Ecto neural progenitor cell (in vitro differentiated cells): ENCODE data around the gene ARF1.

Experiments used
- DNase-seq: peaks from one replicate; pipeline ENCODE4 v3.0.0-alpha.2; 2018; ENCODE audit warnings: low spot score

The ARF1 gene

DNA sequence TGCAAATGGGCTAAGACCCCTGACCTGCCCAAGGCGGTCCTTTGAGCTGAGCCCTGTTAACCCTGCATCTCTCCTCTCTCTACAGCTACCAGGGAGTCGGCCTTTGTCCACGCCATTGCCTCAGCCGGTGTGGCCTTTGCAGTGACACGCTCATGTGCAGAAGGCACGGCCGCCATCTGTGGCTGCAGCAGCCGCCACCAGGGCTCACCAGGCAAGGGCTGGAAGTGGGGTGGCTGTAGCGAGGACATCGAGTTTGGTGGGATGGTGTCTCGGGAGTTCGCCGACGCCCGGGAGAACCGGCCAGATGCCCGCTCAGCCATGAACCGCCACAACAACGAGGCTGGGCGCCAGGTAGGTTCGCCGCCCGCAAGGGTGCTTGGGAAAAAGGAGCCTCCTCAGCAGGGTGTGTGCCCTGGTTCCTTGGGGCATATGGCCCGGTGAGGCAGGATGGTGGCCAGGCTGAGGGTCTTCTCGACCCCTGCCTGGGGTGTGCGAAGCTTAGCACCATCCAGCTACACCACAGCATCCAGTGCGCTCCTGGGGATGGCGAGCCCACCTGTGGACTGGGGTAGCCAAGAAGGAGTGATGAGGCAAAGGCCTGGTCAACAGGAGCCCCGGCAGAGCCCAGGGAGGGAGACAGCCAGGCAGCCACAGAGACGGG lies 31.8 kb upstream of the ARF1 start:
- DNase-seq: no peak

DNA sequence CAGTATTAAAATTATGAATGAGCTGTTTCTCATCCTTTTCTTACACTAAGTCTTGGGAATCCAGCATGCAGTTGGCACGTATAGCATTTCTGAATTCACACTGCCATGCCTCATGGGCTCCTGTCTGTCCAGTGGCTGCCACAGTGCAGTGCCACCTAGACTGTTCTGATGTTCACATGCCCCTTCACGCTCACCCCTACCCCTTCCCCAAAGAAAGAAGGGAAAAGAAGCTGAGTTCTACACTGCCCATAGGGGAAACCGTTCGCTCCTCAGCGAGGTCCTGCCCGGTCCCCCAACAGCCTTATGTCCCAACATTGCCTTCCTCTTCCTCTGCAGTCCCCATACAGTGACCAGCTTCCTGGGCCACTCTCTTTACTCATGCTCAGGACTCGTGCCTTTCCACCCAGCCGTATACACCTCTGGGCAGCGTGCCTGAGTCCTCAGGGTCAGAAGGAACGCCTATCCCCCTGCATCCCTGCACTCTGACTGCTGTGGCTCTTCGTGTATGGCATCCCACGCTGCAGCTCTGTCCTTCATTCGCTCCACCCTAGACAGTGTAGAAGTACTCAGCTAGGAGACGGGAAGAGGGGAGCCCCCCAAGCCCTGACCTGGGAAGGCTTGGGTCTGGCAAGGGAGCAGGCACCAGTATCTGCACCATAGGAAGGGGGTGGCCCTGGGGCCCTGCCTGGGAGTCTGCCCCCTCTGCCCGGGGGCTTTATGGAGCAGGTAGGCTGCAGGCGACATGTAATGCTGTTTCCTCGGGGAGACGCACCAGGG lies 24.1 kb upstream of the ARF1 start:
- peak; percentile 45 for DNase-seq

DNA sequence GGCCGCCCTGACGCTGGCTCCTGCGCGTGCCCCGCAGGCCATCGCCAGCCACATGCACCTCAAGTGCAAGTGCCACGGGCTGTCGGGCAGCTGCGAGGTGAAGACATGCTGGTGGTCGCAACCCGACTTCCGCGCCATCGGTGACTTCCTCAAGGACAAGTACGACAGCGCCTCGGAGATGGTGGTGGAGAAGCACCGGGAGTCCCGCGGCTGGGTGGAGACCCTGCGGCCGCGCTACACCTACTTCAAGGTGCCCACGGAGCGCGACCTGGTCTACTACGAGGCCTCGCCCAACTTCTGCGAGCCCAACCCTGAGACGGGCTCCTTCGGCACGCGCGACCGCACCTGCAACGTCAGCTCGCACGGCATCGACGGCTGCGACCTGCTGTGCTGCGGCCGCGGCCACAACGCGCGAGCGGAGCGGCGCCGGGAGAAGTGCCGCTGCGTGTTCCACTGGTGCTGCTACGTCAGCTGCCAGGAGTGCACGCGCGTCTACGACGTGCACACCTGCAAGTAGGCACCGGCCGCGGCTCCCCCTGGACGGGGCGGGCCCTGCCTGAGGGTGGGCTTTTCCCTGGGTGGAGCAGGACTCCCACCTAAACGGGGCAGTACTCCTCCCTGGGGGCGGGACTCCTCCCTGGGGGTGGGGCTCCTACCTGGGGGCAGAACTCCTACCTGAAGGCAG lies 23.4 kb upstream of the ARF1 start:
- DNase-seq: no peak

DNA sequence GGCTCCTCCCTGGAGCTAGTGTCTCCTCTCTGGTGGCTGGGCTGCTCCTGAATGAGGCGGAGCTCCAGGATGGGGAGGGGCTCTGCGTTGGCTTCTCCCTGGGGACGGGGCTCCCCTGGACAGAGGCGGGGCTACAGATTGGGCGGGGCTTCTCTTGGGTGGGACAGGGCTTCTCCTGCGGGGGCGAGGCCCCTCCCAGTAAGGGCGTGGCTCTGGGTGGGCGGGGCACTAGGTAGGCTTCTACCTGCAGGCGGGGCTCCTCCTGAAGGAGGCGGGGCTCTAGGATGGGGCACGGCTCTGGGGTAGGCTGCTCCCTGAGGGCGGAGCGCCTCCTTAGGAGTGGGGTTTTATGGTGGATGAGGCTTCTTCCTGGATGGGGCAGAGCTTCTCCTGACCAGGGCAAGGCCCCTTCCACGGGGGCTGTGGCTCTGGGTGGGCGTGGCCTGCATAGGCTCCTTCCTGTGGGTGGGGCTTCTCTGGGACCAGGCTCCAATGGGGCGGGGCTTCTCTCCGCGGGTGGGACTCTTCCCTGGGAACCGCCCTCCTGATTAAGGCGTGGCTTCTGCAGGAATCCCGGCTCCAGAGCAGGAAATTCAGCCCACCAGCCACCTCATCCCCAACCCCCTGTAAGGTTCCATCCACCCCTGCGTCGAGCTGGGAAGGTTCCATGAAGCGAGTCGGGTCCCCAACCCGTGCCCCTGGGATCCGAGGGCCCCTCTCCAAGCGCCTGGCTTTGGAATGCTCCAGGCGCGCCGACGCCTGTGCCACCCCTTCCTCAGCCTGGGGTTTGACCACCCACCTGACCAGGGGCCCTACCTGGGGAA lies 22.7 kb upstream of the ARF1 start:
- peak; percentile 90 for DNase-seq

DNA sequence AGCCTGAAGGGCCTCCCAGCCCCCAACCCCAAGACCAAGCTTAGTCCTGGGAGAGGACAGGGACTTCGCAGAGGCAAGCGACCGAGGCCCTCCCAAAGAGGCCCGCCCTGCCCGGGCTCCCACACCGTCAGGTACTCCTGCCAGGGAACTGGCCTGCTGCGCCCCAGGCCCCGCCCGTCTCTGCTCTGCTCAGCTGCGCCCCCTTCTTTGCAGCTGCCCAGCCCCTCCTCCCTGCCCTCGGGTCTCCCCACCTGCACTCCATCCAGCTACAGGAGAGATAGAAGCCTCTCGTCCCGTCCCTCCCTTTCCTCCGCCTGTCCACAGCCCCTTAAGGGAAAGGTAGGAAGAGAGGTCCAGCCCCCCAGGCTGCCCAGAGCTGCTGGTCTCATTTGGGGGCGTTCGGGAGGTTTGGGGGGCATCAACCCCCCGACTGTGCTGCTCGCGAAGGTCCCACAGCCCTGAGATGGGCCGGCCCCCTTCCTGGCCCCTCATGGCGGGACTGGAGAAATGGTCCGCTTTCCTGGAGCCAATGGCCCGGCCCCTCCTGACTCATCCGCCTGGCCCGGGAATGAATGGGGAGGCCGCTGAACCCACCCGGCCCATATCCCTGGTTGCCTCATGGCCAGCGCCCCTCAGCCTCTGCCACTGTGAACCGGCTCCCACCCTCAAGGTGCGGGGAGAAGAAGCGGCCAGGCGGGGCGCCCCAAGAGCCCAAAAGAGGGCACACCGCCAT lies 21.9 kb upstream of the ARF1 start:
- peak; percentile 69 for DNase-seq

DNA sequence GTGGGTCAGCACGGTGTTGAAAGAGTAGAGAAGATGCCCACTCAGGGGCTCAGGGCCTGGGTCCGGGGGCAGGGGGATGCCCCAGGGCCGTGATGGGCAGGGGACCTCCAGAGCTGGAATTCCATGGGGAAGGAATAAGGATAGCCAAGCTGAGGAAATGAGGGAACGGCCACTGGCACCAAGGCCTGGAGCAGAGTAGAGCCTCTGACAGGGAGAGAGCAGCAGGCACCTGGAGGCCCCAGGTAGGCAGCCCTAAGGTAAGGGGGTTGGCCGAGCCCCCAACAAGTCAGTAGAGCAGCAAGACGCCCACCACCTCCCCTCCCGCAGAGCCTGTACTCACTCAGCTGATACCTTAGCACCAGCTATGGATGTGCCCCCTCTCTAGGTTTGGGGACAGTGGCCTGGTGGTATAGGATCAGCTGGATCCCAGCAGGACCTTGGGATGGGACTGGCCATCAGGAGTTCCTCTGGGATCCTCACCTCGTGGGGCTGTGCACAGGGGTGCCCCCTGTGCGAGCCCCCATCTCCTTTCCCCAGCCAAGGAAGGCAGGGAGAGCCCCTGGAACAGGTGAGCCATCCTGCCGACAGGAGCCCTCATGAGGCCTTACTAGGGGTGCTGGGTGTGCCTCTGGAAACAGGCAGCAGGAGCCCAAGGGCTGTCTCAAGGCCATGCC lies 21.0 kb upstream of the ARF1 start:
- DNase-seq: no peak

DNA sequence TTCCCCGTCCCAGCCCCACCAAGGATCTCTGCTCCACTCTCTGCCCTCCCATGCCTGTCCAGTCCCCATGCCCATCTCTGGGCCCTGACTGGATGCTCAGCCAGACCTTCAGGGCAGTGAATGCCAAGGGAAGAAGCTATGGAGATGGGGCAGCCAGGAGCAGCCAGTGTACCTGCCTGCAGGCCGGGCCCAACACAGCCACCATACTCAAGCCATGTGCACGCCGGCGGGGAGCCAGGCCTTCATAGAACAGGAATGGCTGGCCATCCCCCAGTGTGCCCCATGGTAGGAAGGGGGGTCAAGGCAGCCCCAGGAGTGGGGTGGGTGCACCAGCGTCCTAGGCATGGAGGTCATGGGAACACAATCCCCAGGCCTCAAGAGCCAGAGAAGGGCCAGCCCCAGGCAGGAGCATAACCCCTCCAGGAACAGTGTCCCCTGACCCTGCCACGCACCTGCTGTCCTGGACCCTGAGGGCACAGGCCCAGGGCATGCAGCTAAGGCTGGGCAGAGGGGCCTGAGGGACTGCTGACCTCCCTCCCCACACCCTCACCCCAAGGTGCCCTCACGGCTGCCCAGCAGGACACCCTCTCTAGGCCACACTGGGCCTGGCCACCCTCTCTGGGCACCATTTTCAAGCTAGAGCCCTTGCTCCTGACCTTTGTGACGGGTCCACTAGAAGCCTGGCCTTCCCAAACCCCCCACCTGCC lies 20.3 kb upstream of the ARF1 start:
- no peak for DNase-seq

DNA sequence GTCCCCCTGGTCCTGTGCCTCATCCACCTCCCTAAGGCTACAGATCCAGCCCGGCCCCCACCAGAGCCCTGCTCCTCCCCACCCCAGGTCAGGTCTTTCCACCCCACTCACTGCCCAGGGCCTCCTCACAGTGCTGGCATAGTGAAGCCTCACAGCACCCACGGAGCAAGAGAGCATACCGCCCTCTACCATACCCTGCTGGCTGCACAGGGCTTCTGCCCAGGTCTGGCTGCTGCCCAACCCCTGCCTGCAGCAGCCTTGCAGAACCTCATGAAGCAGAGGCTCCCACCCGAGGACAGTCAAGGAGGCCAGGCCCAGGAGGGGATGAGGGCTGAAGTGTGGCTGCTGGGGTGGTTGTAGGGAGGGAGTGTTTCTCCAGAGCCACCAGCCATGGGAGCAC lies 19.7 kb upstream of the ARF1 start:
- peak; percentile 49 for DNase-seq

DNA sequence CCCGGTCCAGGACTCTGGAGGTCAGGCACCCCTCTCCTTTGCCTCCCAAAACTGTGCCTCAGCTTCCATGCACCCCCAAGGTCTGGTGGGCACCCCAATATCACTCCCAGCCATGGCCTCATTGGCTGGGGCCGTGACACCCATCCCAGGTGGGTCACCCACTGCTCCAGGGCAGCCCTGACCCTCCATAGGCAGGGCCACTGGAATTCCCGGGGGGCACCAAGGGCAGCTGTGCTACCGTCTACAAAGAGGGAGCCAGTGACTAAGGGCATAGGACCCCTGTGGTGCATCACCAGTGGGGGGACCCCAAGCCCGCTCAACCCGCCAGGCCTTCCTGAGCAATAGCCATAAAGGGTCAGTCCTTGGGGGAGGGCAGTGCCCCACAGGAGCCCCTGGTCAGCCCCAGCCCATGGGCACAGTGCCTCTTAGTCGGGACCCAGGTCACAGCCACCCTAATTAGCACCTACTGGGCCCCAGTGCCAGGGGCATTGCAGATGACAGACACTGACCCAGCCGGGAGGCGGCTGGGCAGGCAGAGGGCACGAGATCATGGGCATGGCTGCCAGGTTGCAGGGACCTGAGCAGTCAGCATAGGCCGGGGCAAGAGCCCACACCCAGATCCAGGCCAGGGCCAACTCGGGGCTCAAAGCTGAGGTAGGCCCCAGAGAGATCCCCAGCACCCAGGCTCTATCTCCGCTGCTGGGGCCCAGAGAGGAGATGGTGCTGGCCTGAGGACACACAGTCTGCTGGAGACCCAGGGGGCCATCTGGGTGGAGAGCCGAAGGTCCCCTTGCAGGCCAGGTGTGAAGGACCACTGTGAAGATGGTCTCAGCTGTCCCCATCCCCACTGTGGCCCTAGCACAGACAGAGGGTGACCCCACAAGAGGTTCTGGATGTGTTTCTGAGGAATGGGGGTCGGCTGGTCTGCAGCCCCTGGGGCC lies 19.0 kb upstream of the ARF1 start:
- DNase-seq: no peak

DNA sequence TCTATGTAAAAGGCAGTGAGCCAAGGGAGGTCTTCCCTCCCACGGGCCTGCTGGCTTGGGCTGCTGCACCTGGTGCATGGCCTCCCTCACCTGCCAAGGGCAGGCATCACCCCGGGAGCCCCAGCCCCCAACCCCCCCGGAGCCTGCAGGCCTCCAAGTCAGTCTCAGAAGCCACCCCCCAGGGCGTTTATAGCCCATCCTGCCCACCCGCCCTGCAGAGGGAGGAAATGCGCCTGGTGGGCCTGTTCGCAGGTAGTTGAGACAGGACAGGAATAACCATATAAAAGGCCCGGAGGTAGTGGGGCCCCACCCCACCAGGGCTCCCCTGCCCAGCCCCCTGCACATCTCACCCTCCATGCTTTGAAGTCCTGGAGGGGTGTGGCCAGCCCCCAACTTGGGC lies 18.2 kb upstream of the ARF1 start:
- DNase-seq: no peak

DNA sequence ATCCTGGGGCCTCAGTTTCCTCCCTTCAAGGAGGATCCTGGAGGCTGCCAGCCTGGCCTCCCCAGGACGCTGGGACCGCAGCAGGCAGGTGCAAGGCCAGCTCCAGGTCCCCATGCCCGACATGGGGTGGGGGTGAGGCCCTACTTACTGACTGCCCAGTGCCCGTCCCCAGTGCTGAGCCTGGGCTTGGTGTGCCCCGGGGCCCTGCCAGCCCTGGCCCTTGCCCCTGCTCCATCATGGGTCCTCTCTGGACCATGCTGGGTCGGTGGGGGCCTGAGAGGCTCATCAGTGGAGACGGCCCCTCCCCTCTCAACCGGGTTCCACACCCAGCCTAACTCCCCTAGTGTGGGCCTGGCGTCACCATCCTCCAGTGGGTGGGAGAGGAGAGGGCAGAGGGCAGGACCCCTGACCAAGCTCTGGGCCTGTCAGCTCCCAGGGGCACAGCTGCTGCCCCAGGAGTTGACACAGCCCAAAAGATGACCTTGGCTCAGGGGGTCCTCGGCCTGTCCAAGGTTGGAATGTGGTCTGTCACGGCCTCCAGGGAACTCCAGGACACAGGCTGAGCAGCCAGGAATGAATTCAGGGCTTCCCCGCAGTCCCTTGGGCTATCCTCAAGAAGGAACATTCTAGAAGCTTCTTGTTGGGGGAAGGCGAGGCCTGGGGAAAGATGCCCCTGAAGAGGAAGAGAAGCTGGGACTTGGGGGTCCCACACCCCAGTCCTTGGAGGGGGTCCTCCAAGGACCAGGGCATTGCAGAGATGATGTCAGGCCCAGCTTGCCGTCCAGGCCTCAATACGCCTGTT lies 17.6 kb upstream of the ARF1 start:
- no peak for DNase-seq

DNA sequence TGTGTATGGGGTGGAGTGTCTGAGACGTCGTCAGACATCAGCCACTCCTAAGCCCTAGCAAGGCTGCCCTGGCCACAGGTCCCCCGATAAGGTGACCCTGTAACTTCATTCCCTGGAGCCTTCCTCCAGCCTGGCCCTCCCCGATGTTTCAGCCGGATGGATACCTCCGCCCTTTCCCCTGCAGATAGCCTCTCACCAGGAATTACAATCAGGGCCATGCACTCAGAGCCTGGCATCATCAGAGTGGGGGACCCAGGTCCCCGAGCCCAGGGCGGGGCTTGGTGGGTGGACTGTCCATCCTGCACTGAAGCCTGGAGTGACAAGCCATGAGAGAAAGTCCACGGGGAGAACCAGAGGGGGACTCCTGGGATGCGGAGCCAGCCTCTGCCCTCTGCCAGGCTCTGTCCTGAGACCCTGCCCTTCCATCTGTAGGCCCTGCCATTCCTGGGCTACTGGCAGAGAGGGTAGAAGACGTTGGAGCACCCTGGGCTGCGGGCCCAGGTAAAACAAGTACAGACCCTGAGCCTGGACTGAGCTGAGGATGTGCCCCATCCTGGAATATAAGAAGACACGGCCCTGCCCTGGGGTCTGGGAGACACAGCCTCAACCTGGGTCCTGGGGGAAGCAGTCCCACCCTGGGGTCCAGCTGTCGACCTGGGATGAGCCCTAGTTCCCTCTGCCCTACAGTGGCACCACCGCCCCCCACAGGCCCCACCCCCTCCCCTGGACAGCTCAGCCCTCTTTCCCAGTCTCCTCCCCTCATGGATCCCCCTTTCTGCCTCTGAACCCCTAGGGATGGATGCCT lies 16.8 kb upstream of the ARF1 start:
- no peak for DNase-seq

DNA sequence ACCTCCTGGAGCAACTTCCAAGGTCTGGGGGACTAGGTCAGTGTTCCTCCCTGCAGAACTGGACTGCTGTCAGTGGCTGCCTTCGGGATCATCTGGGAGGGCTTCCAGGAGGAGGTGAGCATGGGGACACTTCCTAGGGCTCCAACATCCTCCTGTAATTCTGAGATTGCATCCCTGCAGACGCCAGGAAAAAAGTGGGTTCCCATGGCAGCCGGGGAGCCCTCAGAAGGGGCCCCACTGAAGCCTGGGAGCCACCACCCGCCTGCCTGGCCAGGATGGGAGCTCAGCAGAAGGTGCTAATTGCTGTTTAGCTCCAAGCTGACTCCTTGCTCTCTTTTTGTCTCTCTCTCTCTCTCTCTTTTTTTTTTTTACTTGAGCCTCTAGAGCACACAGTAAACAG lies 16.1 kb upstream of the ARF1 start:
- DNase-seq: no peak

DNA sequence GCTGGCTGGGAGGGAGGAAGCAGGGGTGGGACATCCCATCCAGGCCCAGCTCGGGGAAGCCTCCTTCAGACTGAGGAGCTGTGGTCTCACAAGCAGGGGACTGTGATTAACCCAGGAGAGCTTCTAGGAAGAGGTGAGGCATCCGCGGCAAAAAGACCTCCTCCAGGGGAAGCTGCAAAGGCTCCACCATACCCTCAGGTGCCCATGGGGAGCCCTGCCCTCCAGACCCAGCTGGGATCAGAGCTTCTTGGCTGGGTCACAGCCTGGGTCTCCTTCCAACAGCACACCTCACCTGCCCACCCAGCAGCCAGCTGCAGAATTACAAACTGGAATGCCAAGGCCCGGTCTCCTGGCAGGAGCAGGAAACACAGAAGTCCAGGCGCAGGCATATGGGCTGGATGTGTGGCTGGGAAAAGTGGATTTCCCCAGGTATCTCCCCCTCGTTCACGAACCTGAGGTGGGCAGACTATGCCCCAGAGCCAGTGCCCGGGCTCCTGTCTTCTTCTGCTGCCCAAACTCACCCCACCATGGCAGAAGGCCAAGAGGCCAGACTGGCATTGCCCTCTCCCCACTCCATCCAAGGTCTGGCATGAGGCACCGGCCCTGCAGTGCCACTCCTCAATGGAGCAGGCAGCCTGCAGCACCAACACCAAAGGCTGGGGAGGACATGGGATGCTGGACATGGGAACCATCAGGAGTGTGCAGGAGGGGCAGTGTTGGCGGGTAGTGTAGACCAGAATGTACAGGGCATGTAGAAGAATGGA lies 15.4 kb upstream of the ARF1 start:
- no peak for DNase-seq

DNA sequence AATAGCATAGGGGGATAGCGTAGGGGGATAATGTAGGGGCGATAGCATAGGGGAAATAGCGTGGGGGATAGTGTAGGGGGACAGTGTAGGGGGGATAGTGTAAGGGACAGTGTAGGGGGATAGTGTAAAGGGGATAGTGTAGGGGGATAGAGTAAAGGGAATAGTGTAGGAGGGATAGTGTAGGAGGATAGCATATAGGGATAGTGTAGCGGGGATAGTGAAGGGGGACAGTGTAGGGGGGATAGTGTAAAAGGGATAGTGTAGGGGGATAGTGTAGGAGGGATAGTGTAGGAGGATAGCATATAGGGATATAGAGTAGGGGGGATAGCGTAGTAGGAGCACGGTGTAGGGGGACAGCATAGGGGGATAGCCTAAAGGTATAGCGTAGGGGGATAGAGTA lies 14.1 kb upstream of the ARF1 start:
- no peak for DNase-seq

DNA sequence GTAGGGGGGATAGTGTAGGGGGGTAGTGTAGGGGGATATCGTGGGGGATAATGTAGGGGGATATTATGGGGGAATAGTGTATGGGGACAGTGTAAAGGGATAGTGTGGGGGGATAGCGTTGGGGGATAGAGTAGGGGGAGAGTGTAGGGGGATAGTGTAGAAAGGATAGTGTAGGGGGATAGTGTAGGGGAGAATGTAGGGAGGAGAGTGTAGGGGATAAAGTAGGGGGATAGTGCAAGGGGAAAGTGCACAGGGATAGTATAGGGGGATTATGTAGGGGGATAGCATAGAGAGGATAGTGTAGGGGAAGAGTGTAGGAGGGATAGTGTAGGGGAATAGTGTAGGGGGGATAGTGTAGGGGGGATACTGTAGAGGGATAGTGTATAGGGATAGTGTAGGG lies 12.3 kb upstream of the ARF1 start:
- no peak for DNase-seq

DNA sequence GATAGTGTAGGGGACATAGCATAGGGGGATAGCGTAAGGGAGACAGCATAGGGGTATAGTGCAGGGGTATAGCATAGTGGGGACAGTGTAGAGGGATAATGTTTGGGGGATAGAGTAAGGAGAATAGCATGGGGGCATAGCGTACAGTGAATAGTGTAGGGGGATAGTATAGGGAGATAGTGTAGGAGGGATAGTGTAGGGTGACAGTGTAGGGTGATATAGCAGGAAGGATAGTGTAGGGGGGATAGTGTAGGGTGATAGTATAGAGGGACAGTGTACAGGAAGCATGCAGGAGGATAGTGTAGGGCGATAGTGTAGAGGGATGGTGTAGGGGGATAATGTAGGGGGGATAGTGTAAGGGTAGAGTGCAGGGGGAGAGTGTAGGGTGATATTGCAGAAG lies 11.7 kb upstream of the ARF1 start:
- no peak for DNase-seq
